ENCODE data around the gene CAST.

The CAST gene

DNA sequence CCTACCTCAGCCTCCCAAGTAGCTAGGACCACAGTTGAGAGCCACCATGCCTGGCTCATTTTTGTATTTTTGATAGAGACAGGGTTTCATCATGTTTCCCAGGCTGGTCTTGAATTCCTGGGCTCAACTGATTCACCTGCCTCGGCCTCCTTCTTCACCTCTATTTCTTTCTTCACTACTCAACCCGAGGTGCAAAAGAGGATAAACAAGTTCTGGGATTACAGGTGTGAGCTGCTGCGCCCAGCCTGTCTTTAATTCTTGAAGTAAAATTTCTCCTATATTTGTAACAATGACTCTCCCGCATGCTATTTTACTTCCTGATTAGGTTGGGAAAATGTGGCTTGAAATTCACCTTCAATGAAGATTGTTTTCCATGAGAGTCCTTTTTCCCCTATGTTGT is 46.4 kb downstream of the CAST start:
- no peak for DNase-seq (ENCODE audit: low read depth, low spot score)

DNA sequence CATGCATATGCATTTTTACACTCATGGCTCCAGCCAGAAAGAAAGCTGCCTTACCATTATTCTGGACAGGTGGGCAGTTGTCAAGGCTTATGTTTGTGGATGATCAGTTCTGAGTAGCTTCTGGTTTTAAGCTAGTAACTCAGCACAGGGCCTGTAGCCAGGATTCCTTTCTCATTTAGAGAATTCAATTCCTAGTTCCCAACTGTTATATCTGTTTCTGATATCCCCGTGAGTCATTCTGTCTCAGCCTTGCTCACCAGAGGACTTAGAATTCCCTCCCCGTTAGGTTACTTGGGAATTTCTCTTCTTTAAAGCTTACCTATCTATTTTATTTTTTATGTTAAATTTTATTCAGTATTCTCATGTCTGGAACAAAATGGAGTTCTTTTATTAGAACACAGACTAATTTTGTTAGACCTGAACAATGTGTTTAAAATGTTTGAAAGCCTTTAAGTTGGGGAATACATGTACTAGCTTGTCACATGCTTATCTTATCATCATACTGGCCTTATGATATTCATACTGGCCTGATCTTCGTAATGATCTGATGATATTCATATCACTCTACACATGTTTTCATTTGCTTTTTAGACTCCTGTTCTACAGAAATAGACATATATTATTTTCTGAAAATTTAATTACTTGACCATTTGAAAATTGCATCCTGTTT is 47.1 kb downstream of the CAST start:
- DNase-seq (ENCODE audit: low read depth, low spot score): no peak

DNA sequence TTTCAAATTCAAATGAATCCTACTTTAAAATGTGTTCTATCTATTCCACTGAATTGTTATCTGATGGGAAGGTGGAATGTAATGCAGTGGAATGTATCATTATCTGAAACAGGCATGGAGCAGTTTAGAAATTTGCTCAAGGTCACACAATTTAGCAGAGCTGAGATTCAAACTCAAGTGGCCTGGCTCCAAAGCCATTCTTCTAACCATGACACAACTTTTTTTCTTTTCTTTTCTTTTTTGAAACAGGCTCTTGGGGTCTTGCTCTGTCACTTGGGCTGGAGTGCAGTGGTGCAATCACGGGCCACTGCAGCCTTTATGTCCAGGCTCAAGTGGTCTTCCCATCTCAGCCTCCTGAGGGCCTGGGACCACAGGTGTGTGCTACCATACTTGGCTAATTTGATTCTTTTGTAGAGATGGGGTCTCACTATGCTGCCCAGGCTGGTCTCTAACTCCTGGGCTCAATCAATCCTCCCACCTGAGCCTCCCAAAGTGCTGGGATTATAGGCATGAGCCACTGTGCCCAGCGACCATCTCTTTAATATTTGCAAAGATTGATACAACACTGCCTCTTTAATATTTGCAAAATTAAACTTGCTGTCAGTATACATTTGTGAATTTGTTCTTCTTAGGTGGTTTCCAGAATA is 50.0 kb downstream of the CAST start:
- DNase-seq (ENCODE audit: low read depth, low spot score): no peak

- DNase-seq (ENCODE audit: low read depth, low spot score): no peak
Measured at GRCh38 chr5:96714450-96714849, 52.3 kb downstream of the CAST start.

GRCh38 chr5:96714951-96715451 is 52.8 kb downstream of the CAST start:
- DNase-seq (ENCODE audit: low read depth, low spot score): no peak

- no peak for DNase-seq (ENCODE audit: low read depth, low spot score)
Measured at GRCh38 chr5:96716007-96716406, 53.8 kb downstream of the CAST start.

- no peak for DNase-seq (ENCODE audit: low read depth, low spot score)
Measured at GRCh38 chr5:96716716-96717115, 54.5 kb downstream of the CAST start.

- no peak for DNase-seq (ENCODE audit: low read depth, low spot score)
Measured at GRCh38 chr5:96717874-96718273, 55.7 kb downstream of the CAST start.

DNA sequence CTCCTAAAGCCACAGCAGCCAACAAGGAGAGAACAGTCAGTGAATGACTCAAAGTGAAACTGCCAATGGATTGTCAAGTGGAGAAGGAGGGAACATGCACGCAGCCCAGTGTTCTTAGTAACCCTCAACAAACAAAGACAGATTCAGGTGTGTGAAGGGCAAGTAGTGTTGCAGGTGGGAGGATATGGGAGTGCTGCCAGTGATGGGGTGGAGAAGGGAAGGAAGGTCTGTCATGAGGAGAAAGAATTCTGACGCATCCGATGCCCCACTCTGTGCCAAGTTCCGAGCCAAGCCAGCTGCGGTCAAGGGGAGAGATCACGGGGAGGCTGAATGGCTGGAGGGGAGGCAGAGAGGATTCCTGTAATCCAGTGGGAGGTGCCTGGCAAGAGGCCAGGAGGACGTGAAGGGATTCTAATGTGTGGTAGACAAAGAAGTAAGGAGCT is 56.5 kb downstream of the CAST start:
- no peak for DNase-seq (ENCODE audit: low read depth, low spot score)

DNA sequence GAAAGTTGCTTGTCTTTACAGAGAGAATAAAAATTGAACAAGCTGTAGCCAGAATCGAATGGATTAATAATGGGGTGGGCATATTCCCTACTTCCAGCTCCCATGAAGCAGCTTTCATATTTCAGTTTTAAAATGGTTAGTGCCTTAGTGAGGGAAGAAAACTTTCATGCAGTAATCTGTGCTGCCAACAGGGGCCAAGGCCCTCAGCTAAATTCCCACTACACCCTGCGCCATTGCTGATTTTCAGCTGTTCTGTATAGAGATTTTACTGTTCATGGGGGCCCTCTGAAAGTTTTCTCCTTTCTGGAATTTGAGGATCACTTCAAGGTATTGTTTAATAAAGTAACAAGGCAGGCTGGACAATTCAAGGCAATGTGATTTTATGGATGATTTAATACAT is 58.2 kb downstream of the CAST start:
- no peak for DNase-seq (ENCODE audit: low read depth, low spot score)

DNA sequence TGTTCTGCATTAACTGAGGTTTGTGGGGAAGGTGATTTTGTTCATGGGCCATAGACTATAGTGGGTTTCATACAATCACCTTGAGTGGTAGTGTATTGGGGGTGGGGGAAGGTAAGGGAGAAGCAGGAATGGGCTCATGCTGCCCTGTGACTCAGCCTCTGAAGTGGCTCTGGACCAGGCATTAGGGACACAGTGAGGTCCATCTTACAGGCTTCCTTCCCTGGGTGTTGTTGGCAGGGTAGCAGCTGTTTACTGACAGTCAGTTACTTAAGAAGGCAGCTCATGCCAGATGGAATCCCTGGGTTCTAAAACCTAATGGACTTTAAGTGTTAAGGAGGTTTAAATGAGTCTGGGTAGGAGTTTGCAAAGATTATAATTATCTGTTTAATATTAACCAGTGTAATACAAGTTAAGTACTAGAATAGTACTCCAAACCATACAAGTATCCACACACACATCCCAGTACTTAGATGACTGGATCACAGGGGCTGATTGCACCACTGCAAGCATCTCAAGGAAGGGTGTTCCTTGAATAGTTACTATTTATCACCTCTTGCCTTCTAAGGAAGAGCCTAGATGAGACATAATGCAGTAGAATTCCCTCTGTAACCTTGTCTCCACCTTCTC is 59.3 kb downstream of the CAST start:
- DNase-seq (ENCODE audit: low read depth, low spot score): no peak

GRCh38 chr5:96725257-96725656 is 63.1 kb downstream of the CAST start:
- no peak for DNase-seq (ENCODE audit: low read depth, low spot score)

DNA sequence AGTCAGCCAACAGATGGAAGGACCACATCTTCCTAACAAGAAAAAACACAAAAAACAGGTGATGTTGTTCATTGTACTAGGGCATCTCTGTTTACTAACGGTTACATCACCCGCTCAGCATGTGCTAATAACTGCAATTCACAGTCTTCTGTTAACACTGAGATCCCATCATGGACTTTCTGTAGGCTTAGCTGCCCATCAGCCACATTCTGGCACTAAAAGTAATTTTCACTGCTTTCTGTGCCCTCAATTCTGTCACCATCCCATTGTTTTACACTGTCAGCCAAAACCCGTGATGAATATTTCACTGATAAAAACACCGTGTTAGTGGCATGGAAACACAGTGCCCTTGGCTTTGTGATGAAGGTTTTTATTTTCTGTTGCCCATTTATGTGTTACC is 64.6 kb downstream of the CAST start:
- no peak for DNase-seq (ENCODE audit: low read depth, low spot score)

GRCh38 chr5:96729156-96729555 is 67.0 kb downstream of the CAST start:
- no peak for DNase-seq (ENCODE audit: low read depth, low spot score)

DNA sequence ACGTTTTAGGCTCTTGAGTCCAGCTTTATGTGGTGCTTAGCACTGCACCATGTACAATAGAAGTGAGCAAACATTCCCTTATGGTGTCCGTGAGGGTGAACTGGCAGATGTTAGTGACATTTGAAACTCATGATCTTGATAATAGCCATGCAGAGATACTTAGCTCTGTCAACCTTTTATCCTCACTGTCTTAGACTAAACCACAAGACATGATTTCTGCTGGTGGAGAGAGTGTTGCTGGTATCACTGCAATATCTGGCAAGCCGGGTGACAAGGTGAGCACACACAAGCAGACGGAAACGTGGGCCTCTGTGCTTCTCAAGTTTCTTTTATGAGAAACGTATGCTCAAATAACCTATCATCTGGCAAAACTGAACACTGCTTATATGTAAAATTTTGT is 68.4 kb downstream of the CAST start:
- DNase-seq (ENCODE audit: low read depth, low spot score): no peak

DNA sequence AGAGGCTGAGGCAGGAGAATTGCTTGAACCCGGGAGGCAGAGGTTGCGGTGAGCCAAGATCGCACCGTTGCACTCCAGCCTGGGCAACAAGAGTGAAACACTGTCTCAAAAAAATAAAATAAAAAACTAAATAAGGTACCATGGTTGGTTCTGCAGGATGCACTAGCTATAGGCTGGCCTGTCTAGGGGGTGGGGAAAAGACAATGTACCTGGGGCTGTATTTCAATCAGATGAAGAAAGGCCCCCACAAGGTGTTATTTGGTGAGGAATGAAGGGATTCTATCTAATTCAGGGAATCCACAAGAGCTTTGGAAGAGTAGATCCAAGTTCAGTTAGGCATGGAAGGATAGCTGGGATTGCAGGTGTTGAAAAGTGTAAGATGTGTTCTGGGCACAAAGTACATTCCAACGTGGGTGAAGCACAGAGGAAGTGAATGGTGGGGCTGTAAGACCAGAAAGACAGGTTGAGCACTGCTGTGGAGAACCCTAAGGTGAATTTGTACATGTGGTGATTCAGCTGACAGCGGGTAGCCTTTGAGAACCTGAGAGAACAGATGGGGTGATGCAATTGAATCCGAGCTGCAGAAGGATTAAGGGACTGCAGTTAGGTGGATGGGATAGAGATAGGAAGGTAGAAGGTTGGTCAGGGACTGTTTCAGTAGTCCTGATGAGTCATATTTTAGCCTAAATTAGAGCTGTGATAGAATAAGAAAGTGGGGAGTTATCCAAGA is 71.8 kb downstream of the CAST start:
- DNase-seq (ENCODE audit: low read depth, low spot score): no peak

DNA sequence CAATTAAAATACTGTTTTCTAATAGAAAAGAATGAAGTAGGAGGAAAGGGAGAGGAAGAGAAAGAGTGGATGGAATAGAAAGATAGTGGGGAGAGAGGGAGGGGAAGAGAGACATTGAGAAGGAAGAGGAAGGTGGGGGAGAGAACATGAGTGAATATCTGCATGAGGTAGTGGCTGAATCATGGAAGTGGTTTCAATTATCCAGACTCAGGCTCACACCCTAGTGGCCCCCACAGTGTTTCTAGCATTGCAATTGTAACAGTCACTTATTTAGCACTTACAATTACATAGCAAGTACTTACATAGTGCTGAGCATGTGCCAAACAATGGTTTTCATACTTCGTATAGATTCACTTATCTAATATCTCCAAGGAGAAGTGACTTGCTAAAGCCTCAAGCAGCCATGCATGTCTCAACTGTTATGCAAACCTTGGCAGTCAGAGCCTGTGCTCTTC is 72.7 kb downstream of the CAST start:
- DNase-seq (ENCODE audit: low read depth, low spot score): no peak

GRCh38 chr5:96736937-96737336 is 74.8 kb downstream of the CAST start:
- DNase-seq (ENCODE audit: low read depth, low spot score): no peak

GRCh38 chr5:96741106-96741505 is 78.9 kb downstream of the CAST start:
- no peak for DNase-seq (ENCODE audit: low read depth, low spot score)

GRCh38 chr5:96741891-96742309 is 79.7 kb downstream of the CAST start:
- DNase-seq (ENCODE audit: low read depth, low spot score): no peak

DNA sequence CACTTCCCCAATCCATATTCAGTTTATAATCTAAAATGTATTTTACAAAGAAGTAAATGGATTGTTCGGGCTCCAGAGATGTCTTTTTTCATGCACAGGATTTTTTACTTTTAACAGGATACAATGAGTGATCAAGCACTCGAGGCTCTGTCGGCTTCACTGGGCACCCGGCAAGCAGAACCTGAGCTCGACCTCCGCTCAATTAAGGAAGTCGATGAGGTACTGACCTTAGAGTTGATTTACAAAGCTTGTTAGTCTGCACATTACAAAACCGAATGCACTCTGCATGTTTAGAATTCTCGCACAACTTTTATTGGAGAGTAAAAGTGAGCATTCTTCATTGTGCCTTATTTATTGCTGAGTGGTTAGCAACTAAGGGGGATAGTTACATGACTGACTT is 80.4 kb downstream of the CAST start:
- no peak for DNase-seq (ENCODE audit: low read depth, low spot score)

All from brain pericyte (primary cell).